IMR-90 (cell line): ENCODE results near the gene TBC1D1.

Experiments used
- CEBPB ChIP-seq: IDR thresholded peaks from 2 replicates; pipeline ENCODE4 v1.6.1; 2012; ENCODE audit warnings: low read depth, low read length, improper control_type of control experiment
- MXI1 ChIP-seq: IDR thresholded peaks from 2 replicates; pipeline ENCODE4 v1.6.1; 2012; ENCODE audit warnings: low read depth, mild to moderate bottlenecking, low read length, moderate library complexity, borderline replicate concordance
- POLR2A ChIP-seq: IDR thresholded peaks from 2 replicates; pipeline ENCODE4 v1.6.1; 2012; ENCODE audit warnings: mild to moderate bottlenecking, low read depth, low read length
- RAD21 ChIP-seq: IDR thresholded peaks from 2 replicates; pipeline ENCODE4 v1.6.1; 2012; ENCODE audit warnings: low read length, improper control_type of control experiment
- RCOR1 ChIP-seq: IDR thresholded peaks from 2 replicates; pipeline ENCODE4 v1.6.1; 2012; ENCODE audit warnings: mild to moderate bottlenecking, low read length, improper control_type of control experiment; ENCODE audit not compliant: insufficient replicate concordance
- RFX5 ChIP-seq: IDR thresholded peaks from 2 replicates; pipeline ENCODE4 v1.8.0; 2012; ENCODE audit warnings: low read depth, mild to moderate bottlenecking, low read length, moderate library complexity
- SMC3 ChIP-seq: fragments of 150-350 bp; IDR thresholded peaks from 2 replicates; pipeline ENCODE4 v1.6.1; 2016; ENCODE audit warnings: low read depth, mild to moderate bottlenecking, antibody characterized with exemption, low read length, moderate library complexity
- TF ChIP-seq, protein P1 (sequence below): conservative IDR thresholded peaks from 2 replicates; pipeline ENCODE4 v1.5.1; 2012; ENCODE audit warnings: mild to moderate bottlenecking, low read depth, low read length, improper control_type of control experiment
- TF ChIP-seq, protein P2 (sequence below): fragments of 150-350 bp; IDR thresholded peaks from 2 replicates; pipeline ENCODE4 v1.6.1; 2017; ENCODE audit warnings: mild to moderate bottlenecking, antibody characterized with exemption, low read length, low read depth

DNA sequence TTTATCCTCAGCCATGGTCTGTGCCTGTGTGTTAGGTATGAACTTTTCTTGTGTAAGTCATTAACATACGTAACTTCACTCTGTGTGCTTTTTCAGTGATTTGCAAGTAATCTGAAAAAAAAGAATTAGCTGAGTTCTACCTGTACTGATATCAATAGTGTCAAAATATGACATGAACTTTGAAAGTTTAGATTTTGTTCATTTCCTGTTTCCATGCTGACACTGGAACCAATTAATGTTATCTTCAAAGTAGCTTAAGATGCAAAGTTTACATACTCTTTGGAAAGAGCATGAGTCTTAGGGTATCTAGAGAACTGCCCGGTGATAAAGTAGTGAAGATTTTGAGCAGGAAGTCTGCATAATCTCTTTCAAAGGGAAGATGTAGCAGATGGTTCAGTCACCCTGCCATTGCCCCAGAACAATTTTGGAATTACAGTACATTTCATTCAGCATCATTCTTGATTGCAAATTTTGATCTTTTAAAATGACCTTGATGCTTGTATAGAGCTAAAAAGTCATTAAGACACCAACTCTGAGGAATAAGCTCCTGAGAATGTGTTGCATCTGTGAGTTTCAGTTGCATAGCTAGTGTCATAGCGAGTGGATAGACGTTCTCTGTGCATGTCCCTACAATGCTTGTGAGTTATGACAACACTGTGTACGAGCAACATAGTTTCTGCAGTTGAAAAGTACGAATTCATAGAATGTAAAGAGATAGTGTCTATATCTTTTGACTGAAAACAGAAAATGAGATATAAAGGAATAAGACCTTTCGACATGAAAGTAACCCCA is 199.8 kb downstream of the TBC1D1 start:
- no peak for TF ChIP-seq SMC3
- TF ChIP-seq, protein P1, sequence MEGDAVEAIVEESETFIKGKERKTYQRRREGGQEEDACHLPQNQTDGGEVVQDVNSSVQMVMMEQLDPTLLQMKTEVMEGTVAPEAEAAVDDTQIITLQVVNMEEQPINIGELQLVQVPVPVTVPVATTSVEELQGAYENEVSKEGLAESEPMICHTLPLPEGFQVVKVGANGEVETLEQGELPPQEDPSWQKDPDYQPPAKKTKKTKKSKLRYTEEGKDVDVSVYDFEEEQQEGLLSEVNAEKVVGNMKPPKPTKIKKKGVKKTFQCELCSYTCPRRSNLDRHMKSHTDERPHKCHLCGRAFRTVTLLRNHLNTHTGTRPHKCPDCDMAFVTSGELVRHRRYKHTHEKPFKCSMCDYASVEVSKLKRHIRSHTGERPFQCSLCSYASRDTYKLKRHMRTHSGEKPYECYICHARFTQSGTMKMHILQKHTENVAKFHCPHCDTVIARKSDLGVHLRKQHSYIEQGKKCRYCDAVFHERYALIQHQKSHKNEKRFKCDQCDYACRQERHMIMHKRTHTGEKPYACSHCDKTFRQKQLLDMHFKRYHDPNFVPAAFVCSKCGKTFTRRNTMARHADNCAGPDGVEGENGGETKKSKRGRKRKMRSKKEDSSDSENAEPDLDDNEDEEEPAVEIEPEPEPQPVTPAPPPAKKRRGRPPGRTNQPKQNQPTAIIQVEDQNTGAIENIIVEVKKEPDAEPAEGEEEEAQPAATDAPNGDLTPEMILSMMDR, result no peak
- no peak for TF ChIP-seq RFX5
- TF ChIP-seq POLR2A, result no peak
- no peak for TF ChIP-seq CEBPB
- TF ChIP-seq, protein P2, sequence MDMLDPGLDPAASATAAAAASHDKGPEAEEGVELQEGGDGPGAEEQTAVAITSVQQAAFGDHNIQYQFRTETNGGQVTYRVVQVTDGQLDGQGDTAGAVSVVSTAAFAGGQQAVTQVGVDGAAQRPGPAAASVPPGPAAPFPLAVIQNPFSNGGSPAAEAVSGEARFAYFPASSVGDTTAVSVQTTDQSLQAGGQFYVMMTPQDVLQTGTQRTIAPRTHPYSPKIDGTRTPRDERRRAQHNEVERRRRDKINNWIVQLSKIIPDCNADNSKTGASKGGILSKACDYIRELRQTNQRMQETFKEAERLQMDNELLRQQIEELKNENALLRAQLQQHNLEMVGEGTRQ, result no peak
- TF ChIP-seq RAD21, result no peak
- TF ChIP-seq RCOR1, result no peak
- TF ChIP-seq MXI1, result no peak
